AG04450 (cell line): ENCODE results near the gene DENND6B. TPM values are rescaled to one million over a fixed set of nuclear protein-coding genes. Genes with fewer than 3 reads are reported as not detected.

ENCODE experiments used
- CTCF ChIA-PET: fragments of 300-600, 350-600 bp; formaldehyde crosslinking; extraction: SDS; loops from one replicate; lab custom pipeline; 2022; ENCODE audit warnings: antibody characterized with exemption, inconsistent platforms; lab: Charles Lee
- POLR2A ChIA-PET: fragments of 350-600 bp; formaldehyde crosslinking; extraction: SDS; loops from one replicate; lab custom pipeline; 2021; ENCODE audit warnings: antibody characterized with exemption, inconsistent platforms; lab: Yijun Ruan, JAX
- DNase-seq: peaks from one replicate; pipeline ENCODE4 v3.0.0-alpha.2; 2011; ENCODE audit warnings: low read depth, low spot score
- H3K27ac ChIP-seq: one replicate; pipeline ENCODE4 v1.5.1; 2012; ENCODE audit warnings: low read depth, low read length, control low read depth
- H3K27me3 ChIP-seq: one replicate; pipeline ENCODE4 v1.6.0; 2012; ENCODE audit warnings: low read length; ENCODE audit not compliant: control insufficient read depth, insufficient read depth
- H3K4me3 ChIP-seq: 2 replicates; pipeline ENCODE4 v1.5.1; 2011; ENCODE audit warnings: mild to moderate bottlenecking, low read depth, low read length, control low read depth
- H3K9me3 ChIP-seq: 2 replicates; pipeline ENCODE4 v1.5.1; 2012; ENCODE audit warnings: low read length; ENCODE audit not compliant: control insufficient read depth, insufficient read depth
- CTCF ChIP-seq: IDR thresholded peaks from 2 replicates; pipeline ENCODE4 v1.5.1; 2011; ENCODE audit warnings: low read depth, low read length, control low read depth, inconsistent platforms
- polyA plus RNA-seq: library from polyadenylated mRNA; depleted of rRNA; stranded (reverse); fragments of >200 nt; gene quantifications from 2 replicates; pipeline ENCODE4 v1.2.3, GENCODE V29; 2011

DENND6B gene
- polyA plus RNA-seq, 1 experiment, result 2.4 TPM

DNA sequence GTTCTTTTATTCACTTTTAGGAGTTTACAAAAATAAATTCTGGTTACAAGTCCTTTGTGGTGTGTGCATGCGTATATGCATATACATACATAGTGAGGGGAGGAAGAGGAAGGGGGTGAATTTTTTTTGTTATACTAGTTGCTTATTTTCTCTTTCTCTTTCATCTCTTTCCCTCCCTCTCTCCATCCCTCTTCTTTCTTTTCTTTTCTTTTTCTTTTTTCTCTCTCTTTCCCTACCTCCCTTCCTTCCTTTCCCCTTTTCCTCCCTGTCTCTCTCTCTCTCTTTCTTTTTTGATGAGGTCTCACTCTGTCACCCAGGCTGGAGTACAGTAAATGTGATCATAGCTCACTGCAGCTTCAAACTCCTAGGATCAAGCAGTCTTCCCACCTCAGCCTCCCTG is 30.4 kb upstream of the DENND6B start:
- Histone ChIP-seq H3K27me3 (no peaks in the 10 kb centered on the region), H3K27ac (no peak overlapping the region), H3K9me3 (no peaks in the 10 kb centered on the region), H3K4me3 (no peak overlapping the region)
- no peak for TF ChIP-seq CTCF
- no peak for DNase-seq
- ChIA-PET POLR2A (no interaction called here), CTCF (interaction anchor here (0.7 to 1.0 kb wide), 2 partner anchors 169 to 264 kb away, joined by 3 to 4 read pairs; partner anchors contain the start of gene SCO2)

- ChIA-PET POLR2A (no interaction called here), CTCF (interaction anchor here (0.6 to 0.7 kb wide), 2 partner anchors 11 to 267 kb away, joined by 3 read pairs; no protein-coding TSS in a partner anchor)
- Histone ChIP-seq H3K9me3 (no peaks in the 10 kb centered on the region), H3K4me3 (no peak overlapping the region), H3K27ac (no peak overlapping the region), H3K27me3 (no peaks in the 10 kb centered on the region)
- TF ChIP-seq CTCF, result no peak
- DNase-seq, result no peak
These were observed 29.4 kb upstream of the DENND6B start for GRCh38 chr22:50356186-50356585.

DNA sequence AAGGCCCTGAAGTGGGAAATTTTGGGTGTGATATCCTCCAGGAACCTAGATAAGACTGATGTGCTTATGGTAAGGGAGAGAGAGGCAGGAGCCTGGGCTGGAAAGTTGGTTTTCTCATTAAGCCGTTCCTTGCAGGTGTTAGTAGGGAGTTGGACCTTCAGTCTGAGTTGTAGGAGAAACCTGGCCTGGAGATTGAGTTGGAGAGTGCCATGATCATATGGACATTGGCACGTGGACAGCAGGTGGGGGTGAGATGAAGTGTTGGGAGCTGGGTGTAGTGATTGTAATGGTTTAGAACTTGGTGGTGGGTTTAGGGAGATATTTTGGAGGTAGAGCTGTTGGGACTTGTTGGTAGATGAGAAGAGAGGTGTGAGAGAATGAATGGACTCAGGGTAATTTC is 21.2 kb upstream of the DENND6B start:
- no peak overlapping the region for H3K27ac ChIP-seq
- DNase-seq, result no peak
- H3K4me3 ChIP-seq, result no peak overlapping the region
- ChIA-PET POLR2A (no interaction called here), CTCF (no interaction called here)
- H3K27me3 ChIP-seq, result no peaks in the 10 kb centered on the region
- no peak for TF ChIP-seq CTCF
- no peaks in the 10 kb centered on the region for H3K9me3 ChIP-seq

DNA sequence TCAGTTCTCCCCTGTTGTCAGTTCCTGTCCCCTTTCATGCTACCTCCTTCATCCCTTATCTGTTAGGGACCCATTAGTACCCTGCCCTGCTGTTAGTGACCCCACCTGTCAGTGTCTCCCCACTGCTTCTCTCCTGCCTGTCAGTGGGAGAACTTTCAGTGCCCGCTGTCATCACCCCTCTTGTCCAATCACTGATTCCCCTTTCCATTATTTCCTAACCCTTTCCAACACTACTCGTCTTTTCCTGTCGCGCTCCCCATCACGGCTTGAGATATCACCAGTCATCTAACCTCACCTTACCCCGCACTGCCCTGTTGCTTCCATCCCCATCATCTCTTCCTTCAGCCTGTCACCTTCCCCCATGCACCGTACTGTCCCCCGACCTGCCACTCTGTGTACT is 20.3 kb upstream of the DENND6B start:
- ChIA-PET POLR2A (no interaction called here), CTCF (no interaction called here)
- Histone ChIP-seq H3K9me3 (no peaks in the 10 kb centered on the region), H3K27ac (no peak overlapping the region), H3K4me3 (no peak overlapping the region), H3K27me3 (no peaks in the 10 kb centered on the region)
- DNase-seq, result no peak
- TF ChIP-seq CTCF, result no peak

DNA sequence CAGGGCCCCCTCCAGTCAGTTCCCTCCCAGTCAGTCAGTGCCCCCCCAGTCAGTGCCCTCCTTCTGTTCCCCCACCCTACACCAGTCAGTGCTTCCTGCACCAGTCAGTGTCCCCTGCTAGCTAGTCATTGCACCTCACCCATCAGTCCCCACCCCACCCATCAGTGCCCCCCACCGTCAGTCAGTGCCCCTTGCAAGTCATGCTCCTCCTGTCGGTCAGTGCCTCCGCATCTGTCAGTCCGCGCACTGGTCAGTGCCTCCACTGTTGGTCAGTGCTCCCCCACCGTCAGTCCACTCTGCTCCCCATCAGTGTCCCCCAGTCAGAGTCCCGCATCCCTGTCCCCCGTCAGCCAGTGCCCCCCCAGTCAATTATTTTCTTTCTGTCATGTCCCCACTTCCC is 19.7 kb upstream of the DENND6B start:
- H3K27me3 ChIP-seq, result no peaks in the 10 kb centered on the region
- TF ChIP-seq CTCF, result no peak
- no peak overlapping the region for H3K4me3 ChIP-seq
- ChIA-PET POLR2A (no interaction called here), CTCF (no interaction called here)
- H3K9me3 ChIP-seq, result no peaks in the 10 kb centered on the region
- DNase-seq, result no peak
- no peak overlapping the region for H3K27ac ChIP-seq
